ENCODE results near the gene FLVCR1. TPM values are rescaled to one million over a fixed set of nuclear protein-coding genes. Genes with fewer than 3 reads are reported as not detected.

Gene FLVCR1
- total and polyA plus RNA-seq, 9 donors, result 1.9 to 11.4 (median 6.6) TPM

GRCh38 chr1:212879947-212880690 is 22.0 kb downstream of the FLVCR1 start:
- Histone ChIP-seq H3K4me3 (no peak overlapping the region), H3K4me1 (ENCODE audit: insufficient read depth) (no peaks in the 10 kb centered on the region), H3K9me3 (no peaks in the 10 kb centered on the region), H3K27ac (no peak overlapping the region), H3K36me3 (no peaks in the 10 kb centered on the region), H3K27me3 (no peaks in the 10 kb centered on the region)
- TF ChIP-seq CTCF (IDR thresholded peaks at IDR 0.05) (no peak), EP300 (IDR thresholded peaks at IDR 0.05) (no peak), POLR2A (IDR thresholded peaks at IDR 0.05) (no peak)
- intact Hi-C loops (cut with DNase I), result no loop called here
- no peak for DNase-seq
- WGBS, 3 donors, result 83 to 89% (median 86%) methylated on average over 6 of the region's 6 CpGs

GRCh38 chr1:212884592-212884991 is 26.5 kb downstream of the FLVCR1 start:
- no peak overlapping the region for H3K27ac ChIP-seq
- no peaks in the 10 kb centered on the region for H3K27me3 ChIP-seq
- WGBS, 3 donors, result 71 to 86% (median 74%) methylated on average over 4 of the region's 4 CpGs
- no peaks in the 10 kb centered on the region for H3K36me3 ChIP-seq
- no peak for DNase-seq
- TF ChIP-seq EP300 (IDR thresholded peaks at IDR 0.05) (no peak), CTCF (IDR thresholded peaks at IDR 0.05) (no peak), POLR2A (IDR thresholded peaks at IDR 0.05) (no peak)
- H3K4me1 ChIP-seq (ENCODE audit: insufficient read depth), result no peaks in the 10 kb centered on the region
- H3K9me3 ChIP-seq, result no peaks in the 10 kb centered on the region
- no peak overlapping the region for H3K4me3 ChIP-seq
- intact Hi-C loops (cut with DNase I), result no loop called here

DNA sequence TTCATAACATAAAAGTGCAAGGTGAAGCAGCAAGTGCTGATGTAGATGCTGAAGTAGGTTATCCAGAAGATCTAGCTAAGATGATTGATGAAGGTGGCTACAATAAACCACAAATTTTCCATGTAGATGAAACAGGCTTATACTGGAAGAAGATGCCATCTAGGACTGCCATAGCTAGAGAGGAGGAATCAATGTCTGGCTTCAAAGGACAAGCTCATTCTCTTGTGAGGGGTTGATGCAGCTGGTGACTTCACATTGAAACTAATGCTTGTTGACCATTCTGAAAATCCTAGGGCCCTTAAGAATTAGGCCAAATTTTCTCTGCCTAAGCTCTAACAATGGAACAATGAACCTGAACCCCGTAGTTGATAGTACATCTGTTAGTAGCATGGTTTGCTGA is 34.0 kb downstream of the FLVCR1 start:
- H3K4me3 ChIP-seq, result no peak overlapping the region
- TF ChIP-seq POLR2A (IDR thresholded peaks at IDR 0.05), result no peak
- no peak for TF ChIP-seq CTCF (IDR thresholded peaks at IDR 0.05)
- no peak for TF ChIP-seq EP300 (IDR thresholded peaks at IDR 0.05)
- H3K36me3 ChIP-seq, result no peaks in the 10 kb centered on the region
- H3K4me1 ChIP-seq (ENCODE audit: insufficient read depth), result no peaks in the 10 kb centered on the region
- WGBS, 3 donors, result 94 to 100% (median 100%) methylated on average over 1 of the region's 1 CpG
- intact Hi-C loops (cut with DNase I), result no loop called here
- no peaks in the 10 kb centered on the region for H3K9me3 ChIP-seq
- no peak for DNase-seq
- H3K27me3 ChIP-seq, result no peaks in the 10 kb centered on the region
- no peak overlapping the region for H3K27ac ChIP-seq

GRCh38 chr1:212899845-212900244 is 41.8 kb downstream of the FLVCR1 start:
- Histone ChIP-seq H3K9me3 (no peaks in the 10 kb centered on the region), H3K4me3 (no peak overlapping the region), H3K36me3 (no peaks in the 10 kb centered on the region), H3K4me1 (ENCODE audit: insufficient read depth) (no peaks in the 10 kb centered on the region), H3K27me3 (no peaks in the 10 kb centered on the region), H3K27ac (no peak overlapping the region)
- DNase-seq, result no peak
- TF ChIP-seq POLR2A (IDR thresholded peaks at IDR 0.05) (no peak), EP300 (IDR thresholded peaks at IDR 0.05) (no peak), CTCF (IDR thresholded peaks at IDR 0.05) (no peak)
- intact Hi-C loops (cut with DNase I), result no loop called here
- 97 to 100% (median 100%) methylated on average over 1 of the region's 1 CpG for WGBS, 3 donors

Data from ovary (tissue), 9 donors.